GM12872 (cell line): ENCODE data around the gene ACYP2.

Experiments used
- TF ChIP-seq, protein P1 (sequence below): IDR thresholded peaks from 3 replicates; pipeline ENCODE4 v1.5.1; 2011; ENCODE audit warnings: low read depth, mild to moderate bottlenecking, low read length, moderate library complexity; ENCODE audit not compliant: insufficient read depth

ACYP2 gene

DNA sequence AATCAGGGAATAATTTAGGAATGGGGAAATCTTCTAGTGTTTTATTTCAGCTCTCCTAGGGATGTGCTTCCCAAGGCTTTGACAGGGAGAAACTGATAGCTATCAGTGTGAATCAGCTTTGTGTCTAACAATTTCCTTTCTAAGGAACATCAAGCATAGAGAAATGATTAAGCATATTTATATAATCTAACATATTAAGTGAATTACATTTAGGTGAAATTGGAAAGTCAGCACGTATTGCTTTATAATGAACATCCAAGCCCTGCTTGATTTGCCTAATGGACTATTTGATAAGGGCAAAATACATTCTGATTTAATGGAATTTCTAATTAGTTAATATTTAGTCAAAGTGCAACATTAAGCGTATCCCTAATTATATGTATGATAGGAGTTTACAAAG is 160.1 kb downstream of the ACYP2 start:
- TF ChIP-seq, protein P1, sequence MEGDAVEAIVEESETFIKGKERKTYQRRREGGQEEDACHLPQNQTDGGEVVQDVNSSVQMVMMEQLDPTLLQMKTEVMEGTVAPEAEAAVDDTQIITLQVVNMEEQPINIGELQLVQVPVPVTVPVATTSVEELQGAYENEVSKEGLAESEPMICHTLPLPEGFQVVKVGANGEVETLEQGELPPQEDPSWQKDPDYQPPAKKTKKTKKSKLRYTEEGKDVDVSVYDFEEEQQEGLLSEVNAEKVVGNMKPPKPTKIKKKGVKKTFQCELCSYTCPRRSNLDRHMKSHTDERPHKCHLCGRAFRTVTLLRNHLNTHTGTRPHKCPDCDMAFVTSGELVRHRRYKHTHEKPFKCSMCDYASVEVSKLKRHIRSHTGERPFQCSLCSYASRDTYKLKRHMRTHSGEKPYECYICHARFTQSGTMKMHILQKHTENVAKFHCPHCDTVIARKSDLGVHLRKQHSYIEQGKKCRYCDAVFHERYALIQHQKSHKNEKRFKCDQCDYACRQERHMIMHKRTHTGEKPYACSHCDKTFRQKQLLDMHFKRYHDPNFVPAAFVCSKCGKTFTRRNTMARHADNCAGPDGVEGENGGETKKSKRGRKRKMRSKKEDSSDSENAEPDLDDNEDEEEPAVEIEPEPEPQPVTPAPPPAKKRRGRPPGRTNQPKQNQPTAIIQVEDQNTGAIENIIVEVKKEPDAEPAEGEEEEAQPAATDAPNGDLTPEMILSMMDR: no peak

DNA sequence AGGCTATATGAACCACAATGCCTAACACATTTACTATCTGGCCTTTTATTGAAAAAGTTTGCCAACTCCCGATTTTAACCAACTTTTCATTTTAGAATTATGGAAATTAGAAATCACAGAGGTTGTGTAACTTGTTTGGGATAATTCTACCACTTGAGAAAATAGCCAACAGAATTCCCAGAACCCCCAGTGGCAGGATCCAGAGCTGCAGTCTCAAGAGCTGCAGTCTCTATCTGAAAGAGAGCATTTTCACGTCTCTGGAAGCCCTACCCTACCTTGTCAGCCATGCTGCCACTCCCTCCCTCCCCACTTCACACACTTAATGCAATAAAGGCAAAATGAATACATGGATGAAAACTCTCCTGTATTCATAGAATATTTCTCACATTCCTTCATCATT is 164.0 kb downstream of the ACYP2 start:
- TF ChIP-seq, protein P1: peak; percentile 26; the same call in 1 of the 3 replicates

DNA sequence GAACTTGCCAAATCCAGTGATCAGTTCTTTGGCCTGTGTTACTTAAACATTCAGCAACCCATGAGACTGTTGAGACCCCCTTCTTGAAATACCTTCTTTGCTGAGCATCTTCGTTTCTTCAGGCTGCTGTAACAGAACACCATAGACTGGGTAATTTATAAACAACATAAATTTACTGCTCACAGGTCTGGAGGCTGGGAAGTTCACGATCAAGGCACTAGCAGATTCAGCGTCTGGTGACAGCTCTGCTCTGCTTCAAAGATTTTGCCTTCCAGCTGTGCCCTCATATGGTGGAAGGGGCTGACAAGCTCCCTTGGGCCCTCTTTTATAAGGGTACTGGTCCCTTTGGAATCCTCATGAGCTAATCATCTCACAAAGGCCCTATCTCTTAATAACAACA is 169.4 kb downstream of the ACYP2 start:
- TF ChIP-seq, protein P1: no peak

DNA sequence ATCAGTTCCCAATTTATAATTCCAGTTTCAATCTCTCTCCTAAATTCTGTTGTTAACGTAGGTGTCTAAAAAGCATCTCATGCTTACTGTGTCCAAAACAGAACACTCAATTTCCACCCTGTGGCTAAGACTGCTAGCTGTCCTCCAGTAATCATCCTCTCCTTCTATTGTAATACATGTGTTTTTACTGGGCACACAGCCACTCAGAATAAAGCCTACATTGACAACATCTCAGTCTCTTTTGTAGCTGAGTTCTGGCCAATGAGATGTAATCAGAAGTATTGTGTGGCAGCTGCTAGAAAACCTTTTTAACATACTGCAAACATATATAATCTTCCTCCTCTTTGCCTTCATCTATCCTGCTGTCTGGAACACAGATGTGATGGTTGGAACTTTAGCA is 170.0 kb downstream of the ACYP2 start:
- TF ChIP-seq, protein P1: no peak

DNA sequence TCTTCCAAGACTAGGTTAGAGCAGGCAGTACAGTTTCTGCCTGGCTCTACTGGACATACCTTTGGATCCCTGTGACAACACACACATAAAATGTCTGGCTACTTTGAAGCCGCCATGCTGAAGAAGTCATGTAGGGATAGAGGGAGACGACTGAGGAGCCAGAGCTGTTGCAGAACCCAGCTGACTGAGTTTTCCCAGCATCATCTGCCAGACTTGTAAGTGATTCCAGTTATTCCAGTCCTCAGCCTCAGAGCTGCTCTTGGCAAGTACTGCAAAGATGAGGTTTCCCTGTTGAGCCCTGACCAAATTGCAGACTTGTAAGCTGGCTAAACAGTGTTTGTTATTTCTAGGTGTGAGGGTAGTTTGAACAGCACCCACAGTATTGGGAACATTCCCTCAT is 172.1 kb downstream of the ACYP2 start:
- TF ChIP-seq, protein P1: no peak

DNA sequence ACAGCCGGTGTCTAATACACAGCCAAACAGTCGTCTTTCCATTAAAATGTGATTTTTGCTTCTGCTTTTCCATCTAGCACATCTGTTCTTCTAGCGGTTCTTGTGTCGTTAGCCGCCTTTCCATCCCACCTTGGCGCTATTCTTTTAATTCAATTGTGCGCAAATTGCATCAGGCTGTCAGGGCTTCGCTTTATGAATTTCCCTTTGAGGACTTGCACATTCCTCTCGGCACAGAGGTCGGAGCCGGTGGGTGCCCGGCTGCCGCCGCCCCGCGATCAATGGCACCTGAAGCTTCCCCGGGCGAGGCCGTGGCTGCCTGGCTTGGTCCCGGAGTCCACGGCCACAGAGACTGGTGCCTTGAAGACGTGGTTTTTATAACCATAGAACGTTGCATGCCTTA is 174.5 kb downstream of the ACYP2 start:
- TF ChIP-seq, protein P1: no peak

DNA sequence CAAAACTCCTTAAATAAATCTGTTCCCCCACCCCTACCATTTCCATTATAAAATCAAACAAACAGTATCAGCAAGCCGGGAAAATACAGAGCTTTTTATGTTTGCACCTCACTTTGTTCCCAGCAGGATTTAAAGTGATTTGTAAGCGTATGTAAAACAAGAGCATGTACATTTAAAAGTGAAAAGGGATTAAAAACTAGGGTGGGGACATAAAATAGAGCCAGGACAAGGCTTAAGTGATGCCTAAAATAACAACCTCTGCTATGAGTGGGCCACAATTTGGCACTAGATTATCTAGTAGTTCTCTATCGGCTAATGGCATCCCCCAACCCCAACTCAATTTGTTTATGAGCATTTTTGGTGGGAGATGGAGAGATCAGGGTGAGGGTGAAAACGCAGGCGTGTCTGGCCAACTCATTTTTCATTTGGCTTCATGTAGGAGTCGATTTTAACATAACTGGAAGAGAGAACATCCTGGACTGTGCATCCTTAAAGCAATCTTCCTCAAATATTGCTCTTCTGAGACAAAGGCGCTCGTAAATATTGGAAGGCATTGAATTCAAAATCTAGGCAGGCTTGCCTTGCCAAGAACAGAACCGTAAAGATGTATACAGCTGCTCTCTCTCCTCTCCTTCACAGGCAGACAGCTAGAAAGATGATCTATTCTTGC is 175.1 kb downstream of the ACYP2 start:
- TF ChIP-seq, protein P1: no peak

DNA sequence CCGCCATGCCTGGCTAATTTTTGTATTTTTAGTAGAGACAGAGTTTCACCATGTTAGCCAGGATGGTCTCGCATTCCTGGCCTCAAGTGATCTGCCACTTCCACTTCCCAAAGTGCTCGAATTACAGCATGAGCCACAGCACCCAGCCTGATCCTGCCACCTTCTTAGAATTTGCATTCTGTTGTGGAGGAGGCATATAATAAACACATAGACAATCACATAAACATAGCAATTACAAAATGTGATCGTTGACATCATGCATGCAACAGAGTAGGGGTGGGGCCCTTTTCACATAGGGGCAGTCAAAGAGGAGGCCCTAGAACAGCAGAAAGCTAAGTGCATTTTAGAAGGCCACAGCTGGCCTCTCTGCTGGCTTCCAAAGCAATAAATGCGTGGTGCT is 180.5 kb downstream of the ACYP2 start:
- TF ChIP-seq, protein P1: no peak
